Cardiac muscle cell (in vitro differentiated cells and primary cell): ENCODE data around the gene CSF3. TPM values are rescaled to one million over a fixed set of nuclear protein-coding genes. Genes with fewer than 3 reads are reported as not detected.

ENCODE experiments used
- DNase-seq, 2 donors: peaks; one replicate each; pipeline versions ENCODE4 v3.0.0 to v3.0.0-alpha.2; 2010 to 2017; ENCODE audit warnings: low read depth in 1 of 2, low spot score in 1 of 2
- H3K27ac ChIP-seq: fragments of 200-600 bp; sonication (generic); 2 replicates; pipeline ENCODE4 v1.5.1; 2016
- H3K27me3 ChIP-seq: fragments of 200-600 bp; sonication (generic); 2 replicates; pipeline ENCODE4 v1.6.0; 2016; ENCODE audit warnings: control low read depth
- H3K36me3 ChIP-seq: fragments of 200-600 bp; sonication (generic); 2 replicates; pipeline ENCODE4 v1.5.1; 2016; ENCODE audit warnings: control low read depth
- H3K4me1 ChIP-seq: fragments of 200-600 bp; sonication (generic); 2 replicates; pipeline ENCODE4 v1.8.1; 2017; ENCODE audit warnings: low read depth, mild to moderate bottlenecking, mixed run types
- H3K4me3 ChIP-seq: fragments of 200-600 bp; sonication (generic); 2 replicates; pipeline ENCODE4 v1.5.1; 2016; ENCODE audit warnings: mild to moderate bottlenecking
- H3K9me3 ChIP-seq: fragments of 200-600 bp; sonication (generic); 2 replicates; pipeline ENCODE4 v1.5.1; 2017; ENCODE audit warnings: low read depth, mild to moderate bottlenecking, control low read depth
- polyA plus RNA-seq: library from polyadenylated mRNA; unstranded; fragments of >200 nt; fragmentation: Nextera tagmentation; extraction: Ambion mirVana; gene quantifications from 2 replicates; pipeline ENCODE4 v1.2.1, GENCODE V29; 2016
- total RNA-seq: library from RNA; depleted of rRNA; stranded (reverse); fragments of >200 nt; gene quantifications from 2 replicates; pipeline ENCODE4 v1.2.3, GENCODE V29; 2016
- TF ChIP-seq, protein P1 (sequence below): IDR thresholded peaks from 2 replicates; pipeline ENCODE4 v1.5.1; 2012; ENCODE audit warnings: low read depth, mild to moderate bottlenecking, low read length

CSF3 gene
- total and polyA plus RNA-seq, 2 experiments from 2014 or later: not detected

DNA sequence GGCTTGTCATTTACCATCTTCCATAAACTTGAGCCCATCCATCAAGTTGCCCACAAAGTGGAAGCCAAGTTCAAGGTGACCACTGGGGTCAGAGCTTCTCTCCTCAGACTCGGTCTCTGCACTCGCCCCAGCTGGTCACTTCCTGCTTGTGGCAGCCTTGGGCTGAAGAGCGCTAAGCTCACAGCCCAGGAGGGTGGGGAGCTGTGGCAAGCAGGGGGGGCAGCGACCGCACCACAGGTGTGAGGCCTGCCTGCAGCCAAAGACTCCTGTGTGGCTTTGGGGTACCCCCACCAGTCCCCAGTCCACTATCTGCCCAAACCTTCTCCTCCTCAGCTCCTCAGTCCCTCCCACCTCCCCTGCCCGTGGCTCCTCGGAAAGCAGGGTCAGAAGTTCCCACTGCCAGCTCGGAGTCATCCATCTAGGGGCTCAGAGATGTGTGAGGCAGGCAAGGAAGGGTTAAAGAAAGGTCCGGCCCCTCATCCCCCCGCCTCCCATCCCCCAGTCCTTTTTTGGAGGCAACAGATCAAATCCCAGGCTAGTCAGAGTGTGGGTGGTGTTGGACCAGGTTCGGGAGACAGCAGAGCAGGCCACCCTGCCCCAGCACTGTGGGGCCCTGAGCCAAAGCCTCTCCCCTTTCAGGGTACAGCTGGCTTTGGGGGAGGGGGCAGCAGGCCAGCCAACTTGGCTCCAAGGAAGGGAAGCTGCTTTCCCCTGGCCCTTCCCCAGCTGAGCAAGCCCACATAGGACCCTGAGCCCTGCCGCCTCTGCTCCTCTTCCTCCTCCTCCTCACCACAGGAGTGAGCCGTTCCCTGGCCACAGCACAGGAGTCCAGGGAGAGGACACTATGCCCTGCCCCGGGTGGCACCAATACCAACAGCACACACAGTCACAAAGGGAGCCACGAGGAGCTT lies 3.2 kb downstream of the CSF3 start:
- H3K36me3 ChIP-seq: peaks cover 15% of the 10 kb centered on the region
- H3K4me3 ChIP-seq: no peak overlapping the region
- no peaks in the 10 kb centered on the region for H3K9me3 ChIP-seq
- no peaks in the 10 kb centered on the region for H3K27me3 ChIP-seq
- H3K4me1 ChIP-seq: peaks cover 13% of the 10 kb centered on the region
- H3K27ac ChIP-seq: peak overlapping the region; percentile 88
- TF ChIP-seq, protein P1, sequence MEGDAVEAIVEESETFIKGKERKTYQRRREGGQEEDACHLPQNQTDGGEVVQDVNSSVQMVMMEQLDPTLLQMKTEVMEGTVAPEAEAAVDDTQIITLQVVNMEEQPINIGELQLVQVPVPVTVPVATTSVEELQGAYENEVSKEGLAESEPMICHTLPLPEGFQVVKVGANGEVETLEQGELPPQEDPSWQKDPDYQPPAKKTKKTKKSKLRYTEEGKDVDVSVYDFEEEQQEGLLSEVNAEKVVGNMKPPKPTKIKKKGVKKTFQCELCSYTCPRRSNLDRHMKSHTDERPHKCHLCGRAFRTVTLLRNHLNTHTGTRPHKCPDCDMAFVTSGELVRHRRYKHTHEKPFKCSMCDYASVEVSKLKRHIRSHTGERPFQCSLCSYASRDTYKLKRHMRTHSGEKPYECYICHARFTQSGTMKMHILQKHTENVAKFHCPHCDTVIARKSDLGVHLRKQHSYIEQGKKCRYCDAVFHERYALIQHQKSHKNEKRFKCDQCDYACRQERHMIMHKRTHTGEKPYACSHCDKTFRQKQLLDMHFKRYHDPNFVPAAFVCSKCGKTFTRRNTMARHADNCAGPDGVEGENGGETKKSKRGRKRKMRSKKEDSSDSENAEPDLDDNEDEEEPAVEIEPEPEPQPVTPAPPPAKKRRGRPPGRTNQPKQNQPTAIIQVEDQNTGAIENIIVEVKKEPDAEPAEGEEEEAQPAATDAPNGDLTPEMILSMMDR: no peak
- peak; percentile 50 to 59 for DNase-seq

DNA sequence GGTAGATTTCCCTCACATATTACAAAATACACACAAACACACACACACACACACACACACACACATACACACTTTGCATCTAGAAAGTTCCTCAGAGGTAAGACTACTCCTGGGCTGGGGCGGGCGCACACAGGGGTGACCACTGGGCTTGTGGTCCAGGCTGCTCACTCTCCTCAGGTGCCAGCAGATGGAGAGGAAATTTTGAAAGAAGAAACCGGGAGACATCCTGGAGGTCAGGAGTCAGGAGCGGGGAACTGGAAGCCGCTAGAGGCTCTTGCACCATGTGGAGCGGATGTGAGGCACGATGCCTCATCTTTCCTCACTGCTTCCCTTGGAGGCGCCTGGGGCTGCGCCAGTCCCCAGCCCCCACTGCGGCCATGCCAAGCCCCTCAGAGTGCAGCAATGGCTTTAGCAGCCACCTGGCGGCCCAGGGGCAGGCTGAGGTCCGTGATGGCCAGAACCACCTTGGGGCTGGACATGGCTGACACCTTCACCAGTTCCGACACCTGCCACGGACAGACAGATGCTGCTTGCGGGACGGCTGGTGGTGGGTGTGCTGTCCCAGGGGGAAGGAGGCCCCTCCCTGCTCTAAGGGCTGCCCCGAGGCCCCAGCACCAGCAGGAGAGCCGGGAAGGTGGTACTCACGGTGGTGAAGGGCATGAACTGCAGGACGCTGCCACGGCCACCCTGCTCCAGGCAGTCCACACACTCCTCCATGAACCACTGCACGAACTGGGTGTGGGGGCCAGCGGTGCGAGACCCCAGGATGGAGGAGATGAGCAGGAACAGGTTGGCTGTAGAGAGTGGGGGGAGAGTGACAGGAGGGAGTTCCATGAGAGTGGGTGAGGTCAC lies 4.1 kb downstream of the CSF3 start:
- Histone ChIP-seq H3K4me1 (peaks cover 13% of the 10 kb centered on the region), H3K9me3 (no peaks in the 10 kb centered on the region), H3K36me3 (peaks cover 15% of the 10 kb centered on the region), H3K27me3 (no peaks in the 10 kb centered on the region), H3K4me3 (no peak overlapping the region), H3K27ac (peak overlapping the region; percentile 88)
- TF ChIP-seq, protein P1: no peak
- peak in 1 of 2 donors; percentile 84 for DNase-seq

DNA sequence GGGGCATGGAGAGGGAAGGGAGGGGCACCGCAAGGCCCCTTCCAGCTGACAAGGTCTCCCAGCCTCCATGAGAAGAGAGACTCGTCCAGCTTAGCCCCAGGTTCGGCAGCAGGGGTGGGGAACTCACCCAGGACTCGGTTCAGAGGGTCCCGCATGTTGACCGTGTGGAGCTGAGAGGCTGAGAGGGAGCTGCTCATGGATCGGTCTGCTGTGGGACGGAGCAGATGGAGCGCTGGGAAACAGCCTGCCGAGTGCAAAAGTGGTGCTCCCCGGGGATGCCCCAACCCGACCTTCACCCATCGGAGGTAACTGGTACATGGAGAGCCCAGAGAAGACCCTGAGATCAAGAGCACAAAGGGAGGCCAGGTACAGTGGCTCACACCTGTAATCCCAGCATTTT lies 4.9 kb downstream of the CSF3 start:
- TF ChIP-seq, protein P1: no peak
- Histone ChIP-seq H3K9me3 (no peaks in the 10 kb centered on the region), H3K4me1 (peaks cover 13% of the 10 kb centered on the region), H3K4me3 (no peak overlapping the region), H3K27ac (no peak overlapping the region), H3K36me3 (peaks cover 16% of the 10 kb centered on the region), H3K27me3 (no peaks in the 10 kb centered on the region)
- no peak for DNase-seq

DNA sequence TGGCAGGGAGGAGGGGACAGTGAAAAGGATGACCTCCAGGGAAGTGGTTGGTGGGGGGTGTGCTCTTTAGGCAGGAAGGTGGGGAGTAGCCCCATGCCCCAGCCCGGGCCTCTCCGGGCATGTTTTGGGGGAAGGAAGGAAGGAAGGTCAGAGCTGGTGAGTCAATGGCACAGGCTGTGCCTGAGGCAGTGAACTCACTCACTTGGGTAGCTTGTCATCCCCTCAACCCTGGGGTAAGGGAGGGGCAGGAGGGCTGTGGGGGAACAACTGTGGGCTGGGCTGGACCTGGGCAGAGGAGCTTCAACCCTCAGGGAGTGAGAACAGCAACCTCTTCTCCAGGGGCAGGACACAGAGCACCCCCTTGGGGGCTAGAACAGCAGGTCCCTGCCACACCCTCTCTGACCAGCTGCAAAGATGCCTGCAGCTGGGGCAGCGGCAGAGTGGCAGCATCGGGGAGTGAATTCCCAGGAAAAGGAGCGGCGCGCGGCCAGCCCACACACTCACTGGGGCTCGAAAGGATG lies 6.3 kb downstream of the CSF3 start:
- Histone ChIP-seq H3K9me3 (no peaks in the 10 kb centered on the region), H3K27me3 (no peaks in the 10 kb centered on the region), H3K36me3 (peaks cover 29% of the 10 kb centered on the region), H3K4me1 (peaks cover 13% of the 10 kb centered on the region), H3K27ac (no peak overlapping the region), H3K4me3 (no peak overlapping the region)
- DNase-seq: peak in 1 of 2 donors; percentile 59
- TF ChIP-seq, protein P1: no peak

DNA sequence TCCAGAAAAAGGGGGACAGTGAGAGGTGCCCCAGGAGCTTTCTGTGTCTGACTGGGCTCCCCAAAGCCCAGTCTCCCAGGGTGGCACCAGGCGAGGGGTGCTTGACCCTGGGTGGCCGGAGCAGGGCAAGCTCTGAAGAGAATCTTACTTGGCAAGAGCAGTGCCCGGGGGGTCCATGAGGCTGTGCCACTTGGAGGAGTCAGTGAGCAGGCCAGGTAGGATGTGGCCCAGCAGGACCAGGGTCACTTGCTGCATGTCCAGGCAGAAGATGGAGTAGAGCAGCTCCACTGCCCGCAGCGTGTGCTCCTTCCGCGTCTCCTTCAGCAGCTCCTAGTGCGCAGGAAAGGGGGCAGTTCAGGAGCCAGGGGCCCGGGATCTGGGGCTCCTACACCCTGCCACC lies 7.3 kb downstream of the CSF3 start:
- DNase-seq: no peak
- TF ChIP-seq, protein P1: no peak
- Histone ChIP-seq H3K9me3 (no peaks in the 10 kb centered on the region), H3K4me3 (no peak overlapping the region), H3K27me3 (no peaks in the 10 kb centered on the region), H3K27ac (no peak overlapping the region), H3K4me1 (peaks cover 13% of the 10 kb centered on the region), H3K36me3 (peaks cover 29% of the 10 kb centered on the region)
